Lower leg skin (tissue), 4 donors: Measurements from ENCODE around the gene LNX2. TPM values are rescaled to one million over a fixed set of nuclear protein-coding genes. Genes with fewer than 3 reads are reported as not detected.

Experiments
- DNase-seq, 2 donors: peaks; one replicate each; pipeline ENCODE4 v3.0.0-alpha.2; 2019; ENCODE audit warnings: low spot score in 2 of 2
- H3K4me3 ChIP-seq: fragments of 200-600 bp; sonication (generic); 2 replicates; pipeline ENCODE4 v1.5.1; 2017; ENCODE audit warnings: mild to moderate bottlenecking, low read depth; ENCODE audit not compliant: poor library complexity, severe bottlenecking
- CTCF ChIP-seq, 3 donors: fragments of 450-650 bp; IDR thresholded peaks; one replicate each; pipeline ENCODE4 v1.5.1; 2016; ENCODE audit warnings: antibody characterized with exemption in 3 of 3, mild to moderate bottlenecking in 3 of 3, moderate library complexity in 2 of 3
- POLR2A ChIP-seq, 2 donors: fragments of 450-650 bp; IDR thresholded peaks; one replicate each; pipeline ENCODE4 v1.6.1; 2016 to 2017; ENCODE audit warnings: antibody characterized with exemption in 2 of 2, mild to moderate bottlenecking in 1 of 2, moderate library complexity in 1 of 2
- WGBS, 2 donors: methylation state at CpG; one replicate each; pipeline ENCODE4 v1.1.5; 2018; 5-methylcytosine and 5-hydroxymethylcytosine counted together
- intact Hi-C: fragments of 100-400 bp; cut with DNase I; formaldehyde crosslinking; loops from one replicate; pipeline ENCODE4 v1.15.0; 2023; ENCODE audit warnings: low total_unique reads
- total RNA-seq, 4 donors: library from RNA; depleted of rRNA; stranded (reverse); fragments of >200 nt; gene quantifications; one replicate each; pipeline ENCODE4 v1.1.0, GENCODE V29; 2016

The LNX2 gene
- 10 to 100 TPM; 15.8 to 18.2 (median 17.0) TPM for total RNA-seq

GRCh38 chr13:27620377-27621115 is at the start of gene LNX2:
TSS of gene LNX2 (minus strand) at chr13:27620529. CDS start at chr13:27581703, 38,826 bp downstream.
- H3K4me3 ChIP-seq, result peak within 1 kb of the TSS; percentile 80
- peak in 1 of 2 donors; percentile 45 for TF ChIP-seq POLR2A (IDR thresholded peaks at IDR 0.05)
- no peak for TF ChIP-seq CTCF (IDR thresholded peaks at IDR 0.05)
- WGBS, 2 donors, result 1% methylated on average over 35 to 58 of the region's 79 CpGs
- DNase-seq, result peak; percentile 97 to 100
- intact Hi-C loops, result no loop called here

- no peak overlapping the region for H3K4me3 ChIP-seq
- no peak for DNase-seq
- intact Hi-C loops, result no loop called here
- WGBS, 2 donors, result 54 to 62% methylated on average over 2 of the region's 2 CpGs
- TF ChIP-seq CTCF (IDR thresholded peaks at IDR 0.05) (no peak), POLR2A (IDR thresholded peaks at IDR 0.05) (no peak)
Measured at GRCh38 chr13:27667946-27668345, 47.6 kb upstream of the LNX2 start.

- no peak for DNase-seq
- 72 to 73% methylated on average over 3 of the region's 3 CpGs for WGBS, 2 donors
- no peak overlapping the region for H3K4me3 ChIP-seq
- intact Hi-C loops, result no loop called here
- TF ChIP-seq POLR2A (IDR thresholded peaks at IDR 0.05) (no peak), CTCF (IDR thresholded peaks at IDR 0.05) (no peak)
Measured at GRCh38 chr13:27666951-27667350, 46.6 kb upstream of the LNX2 start.

- DNase-seq, result peak in 1 of 2 donors; percentile 86
- WGBS, 2 donors, result 80 to 82% methylated on average over 19 of the region's 19 CpGs
- intact Hi-C loops, result no loop called here
- H3K4me3 ChIP-seq, result no peak overlapping the region
- no peak for TF ChIP-seq CTCF (IDR thresholded peaks at IDR 0.05)
- TF ChIP-seq POLR2A (IDR thresholded peaks at IDR 0.05), result no peak
Measured at GRCh38 chr13:27665761-27666160, 45.4 kb upstream of the LNX2 start.

- DNase-seq, result no peak
- no peak for TF ChIP-seq CTCF (IDR thresholded peaks at IDR 0.05)
- no peak for TF ChIP-seq POLR2A (IDR thresholded peaks at IDR 0.05)
- intact Hi-C loops, result no loop called here
- H3K4me3 ChIP-seq, result no peak overlapping the region
- whole genome bisulfite sequencing, 2 donors, result 30 to 42% methylated on average over 3 of the region's 3 CpGs
Measured at GRCh38 chr13:27665333-27665732, 45.0 kb upstream of the LNX2 start.

- intact Hi-C loops, result no loop called here
- H3K4me3 ChIP-seq, result no peak overlapping the region
- 69 to 81% methylated on average over 8 of the region's 8 CpGs for WGBS, 2 donors
- no peak for TF ChIP-seq POLR2A (IDR thresholded peaks at IDR 0.05)
- no peak for TF ChIP-seq CTCF (IDR thresholded peaks at IDR 0.05)
- DNase-seq, result no peak
Measured at GRCh38 chr13:27663947-27664346, 43.6 kb upstream of the LNX2 start.
